Caco-2 (cell line): ENCODE results near the gene GSKIP. TPM values are rescaled to one million over a fixed set of nuclear protein-coding genes. Genes with fewer than 3 reads are reported as not detected.

Source experiments
- BruUV-seq: library from RNA; stranded (reverse); fragments of 400-500 nt; replicated peaks from 2 replicates; lab custom pipeline; 2021; lab: Mats Ljungman, UMichigan
- CTCF ChIA-PET: fragments of 300-600 bp; sonication (Branson Sonifier 250); formaldehyde crosslinking; loops from one replicate; lab custom pipeline; 2022; ENCODE audit warnings: antibody characterized with exemption; lab: Charles Lee
- POLR2A ChIA-PET: fragments of 300-600 bp; sonication (Branson Sonifier 250); formaldehyde crosslinking; loops from one replicate; lab custom pipeline; 2022; ENCODE audit warnings: antibody characterized with exemption; lab: Charles Lee
- DNase-seq, 2 experiments: peaks; one replicate each; pipeline versions ENCODE4 v3.0.0 to v3.0.0-alpha.2; 2020 to 2022
- H3K27me3 ChIP-seq: replicated peaks from 2 replicates; pipeline ENCODE4 v1.6.0; 2011; ENCODE audit warnings: low read length; ENCODE audit not compliant: control insufficient read depth, insufficient read depth
- H3K36me3 ChIP-seq: 2 replicates; pipeline ENCODE4 v1.5.1; 2011; ENCODE audit warnings: low read length; ENCODE audit not compliant: control insufficient read depth, insufficient read depth
- H3K4me1 ChIP-seq: fragments of 250-450 bp; sonication (Bioruptor Pico); 2 replicates; pipeline ENCODE4 v1.5.1; 2020; ENCODE audit warnings: mild to moderate bottlenecking
- H3K4me3 ChIP-seq: 2 replicates; pipeline ENCODE4 v1.5.1; 2011; ENCODE audit warnings: low read depth, mild to moderate bottlenecking, control low read depth, low read length
- H3K9me3 ChIP-seq: fragments of 250-450 bp; sonication (Bioruptor Pico); 2 replicates; pipeline ENCODE4 v1.5.1; 2020; ENCODE audit warnings: mild to moderate bottlenecking, moderate library complexity
- H3K27ac Mint-ChIP-seq: one replicate; pipeline ENCODE4 v1.8.0; 2022; ENCODE audit warnings: mixed read lengths; ENCODE audit not compliant: unreplicated experiment
- H3K27me3 Mint-ChIP-seq: one replicate; pipeline ENCODE4 v1.8.0; 2022; ENCODE audit warnings: mixed read lengths; ENCODE audit not compliant: insufficient read depth, unreplicated experiment
- H3K36me3 Mint-ChIP-seq: one replicate; pipeline ENCODE4 v1.8.0; 2022; ENCODE audit warnings: mild to moderate bottlenecking, mixed read lengths; ENCODE audit not compliant: insufficient read depth, unreplicated experiment
- H3K4me1 Mint-ChIP-seq: one replicate; pipeline ENCODE4 v1.8.0; 2022; ENCODE audit warnings: low read depth, mixed read lengths; ENCODE audit not compliant: unreplicated experiment
- H3K4me3 Mint-ChIP-seq: one replicate; pipeline ENCODE4 v1.8.0; 2022; ENCODE audit warnings: mild to moderate bottlenecking, moderate library complexity, mixed read lengths; ENCODE audit not compliant: unreplicated experiment
- H3K9me3 Mint-ChIP-seq: one replicate; pipeline ENCODE4 v1.8.0; 2022; ENCODE audit warnings: mixed read lengths; ENCODE audit not compliant: unreplicated experiment
- CTCF ChIP-seq, 2 experiments: fragments of 200-600 bp in 1 of 2; IDR thresholded peaks; 1 replicate in 1 of 2; 2 replicates in 1 of 2; pipeline versions ENCODE4 v1.5.1 to v1.8.0; 2011 to 2022; ENCODE audit warnings: antibody characterized with exemption in 1 of 2, control low read depth in 1 of 2, inconsistent platforms in 1 of 2, low read depth in 1 of 2, low read length in 1 of 2, mild to moderate bottlenecking in 1 of 2, moderate library complexity in 1 of 2; ENCODE audit not compliant: insufficient read depth in 1 of 2, severe bottlenecking in 1 of 2, unreplicated experiment in 1 of 2
- intact Hi-C: fragments of 100-400 bp; cut with micrococcal nuclease; formaldehyde crosslinking; loops from one replicate; pipeline ENCODE4 v1.10.0; 2022; ENCODE audit not compliant: unreplicated experiment
- total RNA-seq: library from RNA; stranded (reverse); gene quantifications from 2 replicates; pipeline ENCODE4 v1.2.3, GENCODE V29; 2022

Gene GSKIP
- total RNA-seq, 1 experiment from 2014 or later, result 24.1 TPM

GRCh38 chr14:96368534-96368933 is 5.2 kb downstream of the GSKIP start:
- Mint-ChIP-seq H3K27me3 (no peaks in the 10 kb centered on the region), H3K27ac (no peak overlapping the region), H3K4me1 (peaks cover 14% of the 10 kb centered on the region), H3K36me3 (peaks cover 12% of the 10 kb centered on the region), H3K9me3 (no peaks in the 10 kb centered on the region), H3K4me3 (no peak overlapping the region)
- Histone ChIP-seq H3K9me3 (no peaks in the 10 kb centered on the region), H3K4me1 (peaks cover 13% of the 10 kb centered on the region; the same call in 1 of the 2 replicates), H3K4me3 (no peak overlapping the region), H3K27me3 (no peaks in the 10 kb centered on the region), H3K36me3 (no peaks in the 10 kb centered on the region; the same call in 1 of the 2 replicates)
- no peak for DNase-seq
- BruUV-seq, result no TSS peak
- ChIA-PET POLR2A (interaction anchor here (0.6 kb wide), 1 partner anchor 372 kb away, joined by 7 read pairs; no protein-coding TSS in a partner anchor), CTCF (interaction anchor here (0.7 kb wide), 1 partner anchor 68 kb away, joined by 3 read pairs; no protein-coding TSS in a partner anchor)
- TF ChIP-seq CTCF (IDR thresholded peaks at IDR 0.05; ENCODE audit: insufficient read depth in 1 of 2, low read depth in 1 of 2, low read length in 1 of 2, severe bottlenecking in 1 of 2, unreplicated experiment in 1 of 2), result no peak
- intact Hi-C loops, result no loop called here

GRCh38 chr14:96370528-96370927 is 7.2 kb downstream of the GSKIP start:
- Mint-ChIP-seq H3K27me3 (no peaks in the 10 kb centered on the region), H3K9me3 (no peaks in the 10 kb centered on the region), H3K36me3 (peaks cover 9% of the 10 kb centered on the region), H3K4me1 (peaks cover 1% of the 10 kb centered on the region), H3K27ac (no peak overlapping the region), H3K4me3 (no peak overlapping the region)
- CTCF ChIA-PET, result no interaction called here
- H3K9me3 ChIP-seq, result no peaks in the 10 kb centered on the region
- no peak for TF ChIP-seq CTCF (IDR thresholded peaks at IDR 0.05; ENCODE audit: insufficient read depth in 1 of 2, low read depth in 1 of 2, low read length in 1 of 2, severe bottlenecking in 1 of 2, unreplicated experiment in 1 of 2)
- BruUV-seq, result no TSS peak
- no peak for DNase-seq
- no peaks in the 10 kb centered on the region for H3K27me3 ChIP-seq
- intact Hi-C loops, result no loop called here
- 0 out of 2 replicates have a peak, but pooled peaks cover 4% of the 10 kb centered on the region for H3K4me1 ChIP-seq
- POLR2A ChIA-PET, result no interaction called here
- H3K4me3 ChIP-seq, result no peak overlapping the region
- no peaks in the 10 kb centered on the region; the same call in 1 of the 2 replicates for H3K36me3 ChIP-seq

- no peaks in the 10 kb centered on the region for H3K9me3 Mint-ChIP-seq
- peaks cover 5% of the 10 kb centered on the region for H3K36me3 Mint-ChIP-seq
- Histone ChIP-seq H3K27me3 (no peaks in the 10 kb centered on the region), H3K4me3 (no peak overlapping the region), H3K4me1 (no peaks in the 10 kb centered on the region), H3K9me3 (no peaks in the 10 kb centered on the region), H3K36me3 (no peaks in the 10 kb centered on the region)
- no peak overlapping the region for H3K4me3 Mint-ChIP-seq
- H3K27me3 Mint-ChIP-seq, result no peaks in the 10 kb centered on the region
- no TSS peak for BruUV-seq
- no peak for DNase-seq
- no peak overlapping the region for H3K27ac Mint-ChIP-seq
- POLR2A ChIA-PET, result no interaction called here
- no peaks in the 10 kb centered on the region for H3K4me1 Mint-ChIP-seq
- CTCF ChIA-PET, result no interaction called here
- no peak for TF ChIP-seq CTCF (IDR thresholded peaks at IDR 0.05; ENCODE audit: insufficient read depth in 1 of 2, low read depth in 1 of 2, low read length in 1 of 2, severe bottlenecking in 1 of 2, unreplicated experiment in 1 of 2)
- intact Hi-C loops, result no loop called here
Measured at GRCh38 chr14:96373538-96373937, 10.2 kb downstream of the GSKIP start.
